Pancreas (tissue), 10 donors: ENCODE measurements around the gene SARS2. TPM values are rescaled to one million over a fixed set of nuclear protein-coding genes. Genes with fewer than 3 reads are reported as not detected.

Experiments used
- ATAC-seq, 4 donors: fragments of 200-7000 bp; cut with Tn5 transposase; one replicate each; pipeline versions ENCODE4 v1.8.0 to v1.9.1; 2020; ENCODE audit warnings: mild to moderate bottlenecking in 4 of 4, moderate library complexity in 4 of 4
- DNase-seq, 6 donors: peaks; one replicate each; pipeline ENCODE4 v3.0.0-alpha.2; 2020
- FAIRE-seq: peaks from 2 replicates; lab custom pipeline; 2012; peaks lifted over from hg19 to GRCh38; lab: Jason Lieb, UNC
- H3K27ac ChIP-seq, 4 donors: fragments of 200-600 bp; sonication (generic); 1 replicate in 3 of 4; 2 replicates in 1 of 4; pipeline versions ENCODE4 v1.5.0 to v1.8.0; 2020
- H3K27me3 ChIP-seq, 4 donors: fragments of 200-600 bp; one replicate each; pipeline ENCODE4 v1.8.0; 2021
- H3K36me3 ChIP-seq, 3 donors: fragments of 200-600 bp; sonication (generic) in 1 of 3; one replicate each; pipeline versions ENCODE4 v1.5.0 to v1.8.0; 2020 to 2021
- H3K4me1 ChIP-seq, 3 donors: fragments of 200-600 bp; one replicate each; pipeline ENCODE4 v1.8.0; 2021
- H3K4me3 ChIP-seq, 4 donors: fragments of 200-600 bp; sonication (generic) in 2 of 4; one replicate each; pipeline versions ENCODE4 v1.5.0 to v1.8.0; 2020 to 2021
- H3K9me3 ChIP-seq, 4 donors: fragments of 200-600 bp; one replicate each; pipeline ENCODE4 v1.8.0; 2021
- WGBS, 2 donors: extraction: QIAGEN DNeasy Blood & Tissue Kit; methylation state at CpG; one replicate each; pipeline ENCODE4 v1.1.7; 2013; 5-methylcytosine and 5-hydroxymethylcytosine counted together
- intact Hi-C, 3 donors: fragments of 100-400 bp; cut with DNase I; formaldehyde crosslinking; loops; one replicate each; pipeline versions ENCODE4 v1.11.1 to v1.14.2; 2022
- polyA plus RNA-seq, 2 donors: library from polyadenylated mRNA; stranded (reverse); fragments of 200-250 nt; gene quantifications; one replicate each; pipeline ENCODE4 v1.2.3, GENCODE V29; 2013
- total RNA-seq, 6 donors: library from RNA; stranded (reverse); fragmentation: NEBNext Ultra II Directional in 4 of 6; extraction: Animal tissue kit (Norgen Biotek cat#: 25700) in 4 of 6; gene quantifications; one replicate each; pipeline versions ENCODE4 v1.2.1 to v1.2.4, GENCODE V29; 2021 to 2023
- TF ChIP-seq, protein P1 (sequence below), 4 donors: fragments of 200-600 bp; sonication (generic) in 3 of 4; IDR thresholded peaks; one replicate each; pipeline versions ENCODE4 v1.5.0 to v1.8.0; 2021; ENCODE audit warnings: antibody characterized with exemption in 4 of 4
- donor health status: healthy with polysubstance abuse.
- donor health status: DM: no; HTN: no; CAD: no; lungs with moderate emphysema.
- donor health status: DM: no; HTN: no; CAD: no.
- donor health status: control.
- donor health status: control.
- donor health status: Bipolar disorder and iron deficiency.
- donor health status: DM: yes; HTN: yes; CAD: no.
- donor health status: DM: no; HTN: no; CAD: no.
- donor health status: DM: no; HTN: no; CAD: no.
- donor health status: DM: yes; HTN: yes; CAD: no.

Gene SARS2
- total and polyA plus RNA-seq, 8 donors: 8.8 to 80.6 (median 15.4) TPM

GRCh38 chr19:38949580-38950367 lies 19.2 kb upstream of the SARS2 start:
- WGBS, 2 donors: 8 to 13% methylated on average over 67 to 72 of the region's 72 CpGs
- peak; percentile 81 to 95 (median 92) for ATAC-seq
- H3K27me3 ChIP-seq: no peaks in the 10 kb centered on the region
- peak overlapping the region in 3 of 4 donors; percentile 15 to 45 (median 27) for H3K4me3 ChIP-seq
- intact Hi-C loops: no loop called here
- DNase-seq: peak; percentile 81 to 92 (median 88)
- no peaks in the 10 kb centered on the region for H3K9me3 ChIP-seq
- TF ChIP-seq, protein P1, sequence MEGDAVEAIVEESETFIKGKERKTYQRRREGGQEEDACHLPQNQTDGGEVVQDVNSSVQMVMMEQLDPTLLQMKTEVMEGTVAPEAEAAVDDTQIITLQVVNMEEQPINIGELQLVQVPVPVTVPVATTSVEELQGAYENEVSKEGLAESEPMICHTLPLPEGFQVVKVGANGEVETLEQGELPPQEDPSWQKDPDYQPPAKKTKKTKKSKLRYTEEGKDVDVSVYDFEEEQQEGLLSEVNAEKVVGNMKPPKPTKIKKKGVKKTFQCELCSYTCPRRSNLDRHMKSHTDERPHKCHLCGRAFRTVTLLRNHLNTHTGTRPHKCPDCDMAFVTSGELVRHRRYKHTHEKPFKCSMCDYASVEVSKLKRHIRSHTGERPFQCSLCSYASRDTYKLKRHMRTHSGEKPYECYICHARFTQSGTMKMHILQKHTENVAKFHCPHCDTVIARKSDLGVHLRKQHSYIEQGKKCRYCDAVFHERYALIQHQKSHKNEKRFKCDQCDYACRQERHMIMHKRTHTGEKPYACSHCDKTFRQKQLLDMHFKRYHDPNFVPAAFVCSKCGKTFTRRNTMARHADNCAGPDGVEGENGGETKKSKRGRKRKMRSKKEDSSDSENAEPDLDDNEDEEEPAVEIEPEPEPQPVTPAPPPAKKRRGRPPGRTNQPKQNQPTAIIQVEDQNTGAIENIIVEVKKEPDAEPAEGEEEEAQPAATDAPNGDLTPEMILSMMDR (IDR thresholded peaks at IDR 0.05): no peak
- no peak overlapping the region for H3K27ac ChIP-seq
- H3K4me1 ChIP-seq: peaks cover 0 to 11% (median 0%) of the 10 kb centered on the region in 3 donors
- no peaks in the 10 kb centered on the region for H3K36me3 ChIP-seq
- FAIRE-seq: no peak

DNA sequence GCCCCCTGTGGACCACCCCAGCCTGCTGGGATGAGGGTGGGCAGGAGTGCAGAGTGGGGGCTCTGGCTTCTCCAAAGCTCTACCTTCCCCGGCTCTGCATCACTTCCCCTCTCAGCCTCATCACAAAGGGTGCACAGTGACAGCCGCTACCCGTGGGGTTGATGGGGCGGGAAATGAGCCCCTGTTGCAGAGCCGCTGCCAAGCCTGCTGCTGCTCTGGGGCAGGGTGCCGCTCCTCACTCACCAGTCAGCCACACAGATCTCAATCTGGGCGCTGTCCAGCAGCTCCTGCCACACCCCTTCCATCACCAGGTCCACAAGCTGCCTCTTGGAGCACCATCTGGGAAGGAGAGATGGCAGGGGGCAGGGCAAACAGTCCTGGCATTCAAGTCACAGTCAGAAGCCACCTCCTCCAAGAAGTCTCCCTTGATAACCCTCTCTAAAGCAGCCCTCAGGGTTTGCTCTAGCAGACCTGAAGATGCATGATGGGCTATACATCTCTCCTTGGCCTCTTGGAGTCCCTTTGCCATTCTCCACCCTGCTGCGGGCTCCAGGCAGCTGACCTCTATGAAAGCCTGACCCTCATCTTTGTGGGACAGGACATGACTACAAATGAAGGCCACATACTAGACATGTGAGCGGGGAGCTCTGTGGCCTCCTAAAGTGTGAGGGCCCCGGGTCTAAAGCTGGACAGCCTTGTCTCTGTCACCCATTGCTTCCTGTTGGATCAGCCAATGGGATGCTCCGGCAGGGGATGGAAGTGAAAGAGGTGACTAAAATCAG lies 15.9 kb upstream of the SARS2 start:
- 89 to 94% methylated on average over 11 of the region's 11 CpGs for WGBS, 2 donors

DNA sequence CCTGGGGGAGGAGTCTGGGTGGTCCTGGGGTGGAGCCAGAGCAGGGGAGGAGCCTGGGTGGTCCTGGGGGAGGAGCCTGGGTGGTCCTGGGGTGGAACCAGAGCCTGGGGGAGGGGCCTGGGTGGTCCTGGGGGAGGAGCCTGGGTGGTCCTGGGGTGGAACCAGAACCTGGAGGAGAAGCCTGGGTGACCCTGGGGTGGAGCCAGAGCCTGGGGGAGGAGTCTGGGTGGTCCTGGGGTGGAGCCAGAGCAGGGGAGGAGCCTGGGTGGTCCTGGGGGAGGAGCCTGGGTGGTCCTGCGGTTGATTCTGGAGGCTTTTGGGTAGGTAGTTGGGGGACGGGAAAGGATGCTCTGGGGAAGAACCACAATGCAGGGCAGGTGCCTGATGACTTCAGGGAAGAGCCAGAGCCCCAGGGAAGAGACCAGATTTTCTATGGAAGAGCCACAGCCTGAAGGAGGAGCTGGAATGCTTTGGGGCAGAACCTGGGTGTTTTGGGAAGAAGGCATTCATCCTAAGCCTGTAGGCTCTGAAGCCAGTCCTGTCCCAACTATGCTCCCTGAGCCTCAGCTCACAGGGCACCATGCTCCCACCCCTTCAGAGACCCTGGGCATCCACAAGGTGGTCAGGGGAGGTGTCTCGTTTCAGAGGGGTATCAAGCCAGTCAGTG lies 15.1 kb upstream of the SARS2 start:
- no peak for DNase-seq
- Histone ChIP-seq H3K27ac (no peak overlapping the region), H3K4me3 (no peak overlapping the region), H3K27me3 (no peaks in the 10 kb centered on the region), H3K9me3 (no peaks in the 10 kb centered on the region), H3K36me3 (no peaks in the 10 kb centered on the region), H3K4me1 (peaks cover 0 to 7% (median 0%) of the 10 kb centered on the region in 3 donors)
- intact Hi-C loops: no loop called here
- TF ChIP-seq, protein P1 (IDR thresholded peaks at IDR 0.05): no peak
- no peak for ATAC-seq
- FAIRE-seq: no peak
- WGBS, 2 donors: 88 to 95% methylated on average over 3 of the region's 3 CpGs

More for the DNA sequence above, 15.9 kb upstream of the SARS2 start:
- H3K27me3 ChIP-seq: no peaks in the 10 kb centered on the region
- TF ChIP-seq, protein P1 (IDR thresholded peaks at IDR 0.05): no peak
- no peak for DNase-seq
- FAIRE-seq: no peak
- H3K4me1 ChIP-seq: peaks cover 0 to 7% (median 0%) of the 10 kb centered on the region in 3 donors
- H3K9me3 ChIP-seq: no peaks in the 10 kb centered on the region
- intact Hi-C loops: no loop called here
- H3K36me3 ChIP-seq: no peaks in the 10 kb centered on the region
- ATAC-seq: no peak
- no peak overlapping the region for H3K4me3 ChIP-seq
- H3K27ac ChIP-seq: no peak overlapping the region

DNA sequence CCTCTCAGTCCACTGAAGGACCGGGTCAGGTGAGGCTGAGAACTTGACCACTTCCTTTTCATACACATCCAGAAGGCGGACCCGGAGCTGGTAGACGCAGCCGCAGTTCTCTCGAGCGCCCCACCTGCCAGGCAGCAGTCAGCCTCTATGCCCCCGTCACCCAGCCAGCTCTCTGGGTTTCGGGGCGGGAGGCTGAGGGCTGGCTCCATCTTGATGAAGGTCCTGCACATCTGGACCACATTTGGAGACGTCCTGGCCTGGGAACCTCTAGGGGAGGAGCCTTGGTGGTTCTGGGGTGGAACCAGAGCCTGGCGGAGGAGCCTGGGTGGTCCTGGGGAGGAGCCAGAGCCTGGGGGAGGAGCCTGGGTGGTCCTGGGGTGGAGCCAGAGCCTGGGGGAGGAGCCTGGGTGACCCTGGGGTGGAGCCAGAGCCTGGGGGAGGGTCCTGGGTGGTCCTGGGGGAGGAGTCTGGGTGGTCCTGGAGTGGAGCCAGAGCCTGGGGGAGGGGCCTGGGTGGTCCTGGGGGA lies 14.5 kb upstream of the SARS2 start:
- intact Hi-C loops: no loop called here
- Histone ChIP-seq H3K4me1 (peaks cover 0 to 2% (median 0%) of the 10 kb centered on the region in 3 donors), H3K4me3 (no peak overlapping the region), H3K36me3 (no peaks in the 10 kb centered on the region), H3K27me3 (no peaks in the 10 kb centered on the region), H3K27ac (no peak overlapping the region), H3K9me3 (no peaks in the 10 kb centered on the region)
- WGBS, 2 donors: 95 to 96% methylated on average over 11 to 12 of the region's 12 CpGs
- ATAC-seq: no peak
- no peak for FAIRE-seq
- peak in 1 of 6 donors; percentile 62 for DNase-seq
- TF ChIP-seq, protein P1 (IDR thresholded peaks at IDR 0.05): no peak
